IPS DF 4.7 (cell line): ENCODE measurements around the gene PRKN.
A peak's percentile ranks its signal among the peaks of the same experiment; 100 is the strongest.
"Not testable (repeated sequence)": the region's sequence is repeated elsewhere in the genome, so short reads cannot be mapped to it uniquely, and the experiment has no call there.

Source experiments
- DNase-seq: peaks from one replicate; pipeline ENCODE4 v3.0.0-alpha.2; 2013; ENCODE audit warnings: low spot score; ENCODE audit errors: extremely low read depth

The PRKN gene

GRCh38 chr6:161523362-161523761, 1204.2 kb downstream of the PRKN start:
- no peak for DNase-seq

GRCh38 chr6:161522276-161522675, 1205.3 kb downstream of the PRKN start:
- DNase-seq = no peak

GRCh38 chr6:161511447-161512095, 1216.0 kb downstream of the PRKN start:
- no peak for DNase-seq

GRCh38 chr6:161508341-161508740, 1219.2 kb downstream of the PRKN start:
- no peak for DNase-seq

- no peak for DNase-seq
Measured at GRCh38 chr6:161507375-161507774, 1220.2 kb downstream of the PRKN start.

GRCh38 chr6:161503570-161503969, 1224.0 kb downstream of the PRKN start:
- DNase-seq = no peak

- DNase-seq = no peak
Measured at GRCh38 chr6:161498881-161499280, 1228.7 kb downstream of the PRKN start.

- peak; percentile 87 for DNase-seq
Measured at GRCh38 chr6:161498359-161498758, 1229.2 kb downstream of the PRKN start.

- no peak for DNase-seq
Measured at GRCh38 chr6:161496941-161497340, 1230.6 kb downstream of the PRKN start.

- DNase-seq = not testable (repeated sequence)
Measured at GRCh38 chr6:161496271-161496670, 1231.3 kb downstream of the PRKN start.

GRCh38 chr6:161494566-161494965, 1233.0 kb downstream of the PRKN start:
- no peak for DNase-seq

- DNase-seq = no peak
Measured at GRCh38 chr6:161493576-161494118, 1233.9 kb downstream of the PRKN start.

GRCh38 chr6:161489626-161490306, 1237.8 kb downstream of the PRKN start:
- no peak for DNase-seq

- no peak for DNase-seq
Measured at GRCh38 chr6:161487694-161488093, 1239.9 kb downstream of the PRKN start.

GRCh38 chr6:161487217-161487531, 1240.4 kb downstream of the PRKN start:
- DNase-seq = no peak

- no peak for DNase-seq
Measured at GRCh38 chr6:161486361-161487216, 1241.0 kb downstream of the PRKN start.

GRCh38 chr6:161482517-161482858, 1245.1 kb downstream of the PRKN start:
- no peak for DNase-seq

- no peak for DNase-seq
Measured at GRCh38 chr6:161481786-161482516, 1245.6 kb downstream of the PRKN start.

- DNase-seq = no peak
Measured at GRCh38 chr6:161480421-161481155, 1247.0 kb downstream of the PRKN start.

GRCh38 chr6:161479376-161479775, 1248.2 kb downstream of the PRKN start:
- DNase-seq = no peak
